Measurements from ENCODE around the gene EREG.
"Not testable (repeated sequence)": the region's sequence is repeated elsewhere in the genome, so short reads cannot be mapped to it uniquely, and the experiment has no call there.

The EREG gene
- total RNA-seq: 0 reads per million in 2 experiments

DNA sequence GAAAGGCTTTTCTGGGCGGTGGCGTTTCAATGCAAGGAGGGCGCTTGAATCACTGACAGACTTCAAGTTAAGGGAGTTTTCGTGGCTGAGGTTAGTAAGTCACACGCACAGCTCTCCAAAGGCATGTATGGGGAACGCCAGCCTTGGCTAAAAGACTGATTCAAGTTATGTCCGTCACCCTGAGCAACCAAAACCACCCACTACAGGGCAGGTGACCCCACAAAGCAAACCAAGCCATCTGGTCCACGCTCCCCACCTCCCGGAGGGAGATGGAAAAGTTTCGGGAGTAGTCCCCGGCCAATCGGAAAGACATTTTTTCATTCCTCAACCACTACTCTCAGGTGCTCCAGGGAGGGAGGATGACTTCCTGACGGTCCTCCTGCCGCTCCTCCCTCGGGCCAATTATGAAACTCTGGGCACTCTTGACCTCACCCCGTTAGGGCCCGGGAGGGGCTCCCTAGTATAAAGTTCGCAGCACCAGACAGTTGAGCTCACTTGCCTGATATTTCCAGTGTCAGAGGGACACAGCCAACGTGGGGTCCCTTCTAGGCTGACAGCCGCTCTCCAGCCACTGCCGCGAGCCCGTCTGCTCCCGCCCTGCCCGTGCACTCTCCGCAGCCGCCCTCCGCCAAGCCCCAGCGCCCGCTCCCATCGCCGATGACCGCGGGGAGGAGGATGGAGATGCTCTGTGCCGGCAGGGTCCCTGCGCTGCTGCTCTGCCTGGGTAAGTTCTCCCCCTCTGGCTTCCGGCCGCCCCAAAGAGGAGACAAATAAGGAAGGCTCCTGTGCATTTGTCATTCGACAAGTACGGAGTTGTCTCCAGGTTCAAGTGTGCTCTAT, at the start of gene EREG:
EREG (plus strand) TSS at position 494 of the 840 bp plus-strand sequence; CDS start at position 658, 164 bp downstream.
- DNase-seq (ENCODE audit: low read depth): no peak

- no peak for DNase-seq (ENCODE audit: low read depth)
Observed at GRCh38 chr4:74315376-74315775, 49.6 kb upstream of the EREG start.

- DNase-seq (ENCODE audit: low read depth): no peak
Observed at GRCh38 chr4:74316397-74316796, 48.5 kb upstream of the EREG start.

DNA sequence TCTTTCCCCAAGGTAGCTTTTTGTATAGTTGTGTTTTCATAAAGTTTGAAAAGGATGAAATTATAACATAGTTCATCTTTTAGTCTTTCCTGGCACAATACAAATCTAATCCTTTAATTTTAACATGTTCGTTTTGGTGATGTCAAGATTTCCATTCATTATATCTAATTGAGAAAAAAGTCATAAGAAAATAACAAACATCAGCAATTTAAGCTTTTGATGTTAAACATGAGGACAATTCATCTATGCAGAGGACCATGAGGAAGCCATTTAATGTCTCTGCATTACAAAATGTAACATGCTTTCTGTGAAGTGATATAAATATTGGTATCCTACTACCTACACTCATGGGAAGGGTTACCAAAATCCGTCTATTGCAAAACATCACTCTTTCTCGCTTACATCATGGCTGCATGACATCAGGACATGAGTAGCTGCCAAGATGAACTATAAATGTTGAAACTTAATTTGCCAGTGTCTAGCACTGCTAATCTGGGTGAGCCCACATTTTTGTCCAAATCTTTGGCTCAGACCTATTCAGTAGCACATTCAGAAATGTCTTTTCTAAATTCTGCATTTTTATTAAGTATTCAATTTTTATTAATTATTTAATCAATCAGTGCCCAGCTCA, 47.2 kb upstream of the EREG start:
- no peak for DNase-seq (ENCODE audit: low read depth)

DNA sequence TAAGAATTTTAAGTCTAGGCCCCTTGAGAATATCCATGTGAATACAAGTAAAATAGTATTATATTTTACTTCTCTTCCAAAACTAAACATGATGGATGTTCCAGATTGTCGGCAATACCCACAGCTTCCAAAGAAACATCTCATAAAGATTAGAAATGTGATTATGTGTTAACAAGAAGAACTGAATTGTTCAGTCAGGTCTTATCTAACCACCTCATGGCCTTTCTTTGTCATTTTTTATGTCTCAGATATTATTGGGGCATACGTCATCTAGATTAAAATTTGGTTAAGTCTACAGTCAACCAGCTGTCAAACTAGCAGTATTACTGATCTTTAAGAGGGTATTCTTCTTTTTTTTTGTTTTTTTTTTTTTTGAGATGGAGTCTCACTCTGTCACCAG, 46.7 kb upstream of the EREG start:
- no peak for DNase-seq (ENCODE audit: low read depth)

DNA sequence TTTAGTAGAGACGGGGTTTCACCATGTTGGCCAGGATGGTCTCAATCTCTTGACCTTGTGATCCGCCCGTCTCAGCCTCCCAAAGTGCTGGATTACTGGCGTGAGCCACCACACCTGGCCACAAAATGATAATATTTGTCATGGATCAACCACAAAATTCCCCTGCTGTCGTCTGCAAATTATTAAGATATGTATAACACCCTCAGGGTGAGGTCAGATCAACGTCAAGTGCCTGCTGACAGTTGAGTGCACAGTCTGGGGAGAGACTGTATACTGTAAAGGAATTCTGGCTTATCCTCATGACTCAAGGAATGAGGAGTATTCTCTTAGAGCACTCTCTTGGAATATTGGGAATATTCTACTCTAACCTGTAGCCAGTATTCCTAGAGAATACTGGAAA, 45.5 kb upstream of the EREG start:
- DNase-seq (ENCODE audit: low read depth): no peak

DNA sequence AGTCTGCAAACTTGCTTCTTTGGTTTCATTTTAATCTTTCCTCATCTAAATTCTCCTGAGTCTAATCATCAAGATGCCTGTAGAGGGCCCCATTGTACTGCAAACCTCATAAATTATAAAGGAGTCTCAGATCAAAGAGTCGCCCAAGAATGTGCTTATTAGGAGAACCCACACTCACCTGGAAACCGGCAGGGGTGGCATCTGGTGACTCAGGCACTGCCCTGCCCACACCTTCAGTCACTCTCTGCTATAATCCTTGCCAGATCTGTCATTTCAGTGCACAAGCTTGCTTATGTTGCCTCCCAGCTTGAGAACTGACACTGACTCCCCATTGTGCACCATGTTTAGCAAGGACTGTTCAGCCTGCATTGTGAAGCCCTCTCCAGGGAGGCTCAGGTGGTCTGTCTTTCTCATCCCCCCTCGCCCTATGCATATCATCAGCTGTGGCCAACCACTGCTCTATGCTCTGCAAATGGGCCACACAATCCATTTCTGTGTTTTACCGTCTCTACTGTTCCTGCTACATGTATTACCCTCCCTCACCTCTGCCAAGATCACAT, 44.3 kb upstream of the EREG start:
- no peak for DNase-seq (ENCODE audit: low read depth)

DNA sequence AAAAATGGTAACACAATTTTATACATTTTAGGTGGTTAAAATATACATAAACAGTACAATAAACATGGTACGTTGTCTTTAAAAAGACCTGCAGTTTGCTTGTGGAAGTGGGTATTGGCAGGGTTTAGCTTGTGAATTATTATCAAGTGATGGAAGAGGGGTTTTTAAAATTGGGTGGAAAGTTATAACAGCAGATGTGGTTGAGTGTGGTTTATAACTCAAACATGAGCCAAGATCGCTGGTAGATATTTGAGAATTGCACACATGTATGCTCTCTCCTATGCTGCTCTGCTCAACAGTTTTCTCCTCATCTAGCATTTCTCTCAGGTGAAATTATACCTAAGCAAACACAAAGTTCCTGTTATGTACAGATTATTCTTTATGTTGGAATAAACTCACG, 42.6 kb upstream of the EREG start:
- DNase-seq (ENCODE audit: low read depth): no peak

DNA sequence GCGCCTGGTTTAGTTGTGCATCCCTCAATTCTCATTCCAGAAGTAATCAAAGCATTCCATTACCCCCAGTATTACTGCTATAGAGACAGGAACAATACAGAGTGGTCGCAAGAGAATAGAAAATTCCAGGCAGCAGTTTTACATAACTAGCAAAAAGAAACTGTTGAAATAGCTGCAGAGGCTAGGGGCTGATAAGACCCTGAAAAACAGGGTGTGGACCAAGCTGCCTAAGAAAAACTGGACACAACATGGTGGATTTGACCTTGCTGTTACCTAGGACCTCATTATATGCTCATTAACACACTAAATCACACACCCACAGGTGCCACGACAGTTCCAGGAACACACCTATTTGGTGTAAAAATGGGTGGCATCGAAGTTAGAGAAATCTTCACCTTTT, 41.3 kb upstream of the EREG start:
- DNase-seq (ENCODE audit: low read depth): no peak

DNA sequence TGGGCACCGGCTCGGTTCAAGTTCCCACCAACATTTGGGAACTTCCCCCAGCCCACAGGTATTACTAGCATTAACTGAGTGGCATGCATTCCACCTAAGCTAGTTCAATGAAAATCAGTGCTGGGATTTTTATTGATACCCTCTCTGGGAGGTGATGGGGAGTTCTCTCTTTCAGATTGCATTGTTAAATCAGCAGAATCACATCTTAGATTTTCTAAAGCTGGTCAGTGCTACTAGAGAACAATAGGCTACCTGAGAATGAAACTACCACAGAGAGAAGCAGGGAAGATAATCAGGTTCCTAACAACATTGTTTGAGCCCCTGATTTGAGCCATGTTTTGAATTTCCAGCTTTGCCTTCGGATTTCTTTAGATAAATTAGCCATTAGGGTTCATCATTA, 40.7 kb upstream of the EREG start:
- no peak for DNase-seq (ENCODE audit: low read depth)

GRCh38 chr4:74325886-74326285, 39.1 kb upstream of the EREG start:
- DNase-seq (ENCODE audit: low read depth): no peak

DNA sequence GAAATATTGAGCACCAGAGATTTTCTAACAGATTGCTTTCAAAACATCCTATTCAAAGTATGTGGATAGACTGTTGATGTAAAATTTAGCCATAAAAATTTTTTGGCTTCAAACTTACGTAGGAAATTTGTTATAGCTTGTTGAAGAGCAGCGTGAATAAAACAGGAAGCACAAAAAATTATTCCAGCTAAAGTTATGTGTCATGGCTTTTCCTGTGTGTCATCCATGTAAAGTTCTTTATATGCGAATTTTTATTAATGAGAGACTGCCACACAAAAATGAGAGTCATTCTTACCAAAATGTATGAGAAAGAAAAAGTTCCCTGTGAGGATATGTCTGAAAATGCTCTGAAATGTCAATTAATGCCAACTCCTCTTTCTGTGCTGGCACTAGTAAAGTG, 37.2 kb upstream of the EREG start:
- no peak for DNase-seq (ENCODE audit: low read depth)

- no peak for DNase-seq (ENCODE audit: low read depth)
Observed at GRCh38 chr4:74328501-74328900, 36.4 kb upstream of the EREG start.

DNA sequence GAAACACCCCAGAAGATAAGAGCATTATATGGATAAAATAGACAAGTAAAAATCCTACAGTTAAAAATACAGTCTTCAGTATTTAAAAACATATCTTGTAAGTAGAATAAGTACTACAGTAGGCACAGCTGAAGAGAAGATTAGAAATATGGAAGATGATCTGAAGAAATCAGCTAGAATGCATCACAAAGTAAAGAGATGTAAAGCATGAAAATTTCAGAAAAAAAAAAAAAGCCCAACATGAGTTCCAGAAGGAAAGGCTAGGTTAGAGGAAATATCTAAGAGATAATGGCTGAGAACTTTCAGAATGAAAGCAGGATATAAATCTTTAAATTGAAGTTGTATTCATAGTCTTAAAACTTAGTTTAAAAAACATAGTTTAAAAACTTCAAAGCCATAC, 35.6 kb upstream of the EREG start:
- DNase-seq (ENCODE audit: low read depth): no peak

- no peak for DNase-seq (ENCODE audit: low read depth)
Observed at GRCh38 chr4:74330295-74330750, 34.6 kb upstream of the EREG start.

DNA sequence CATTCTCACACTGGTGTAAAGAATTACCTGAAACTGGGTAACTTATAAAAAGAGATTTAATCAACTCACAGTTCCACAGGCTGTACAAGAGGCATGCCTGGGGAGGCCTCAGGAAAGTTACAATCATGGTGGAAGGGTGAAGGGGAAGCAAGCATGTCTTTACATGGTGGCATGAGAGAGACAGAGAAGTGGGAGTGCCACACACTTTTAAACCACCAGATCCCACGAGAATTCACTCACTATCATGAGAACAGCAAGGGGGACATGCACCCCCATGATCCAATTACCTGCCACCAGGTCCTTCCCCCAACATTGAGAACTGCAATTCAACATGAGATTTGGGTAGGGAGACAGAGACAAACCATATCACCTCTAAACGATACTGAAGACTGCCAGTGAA, 33.7 kb upstream of the EREG start:
- DNase-seq (ENCODE audit: low read depth): no peak

- no peak for DNase-seq (ENCODE audit: low read depth)
Observed at GRCh38 chr4:74331944-74332343, 33.0 kb upstream of the EREG start.

- DNase-seq (ENCODE audit: low read depth): no peak
Observed at GRCh38 chr4:74334636-74335035, 30.3 kb upstream of the EREG start.

- no peak for DNase-seq (ENCODE audit: low read depth)
Observed at GRCh38 chr4:74335341-74336021, 29.5 kb upstream of the EREG start.

DNA sequence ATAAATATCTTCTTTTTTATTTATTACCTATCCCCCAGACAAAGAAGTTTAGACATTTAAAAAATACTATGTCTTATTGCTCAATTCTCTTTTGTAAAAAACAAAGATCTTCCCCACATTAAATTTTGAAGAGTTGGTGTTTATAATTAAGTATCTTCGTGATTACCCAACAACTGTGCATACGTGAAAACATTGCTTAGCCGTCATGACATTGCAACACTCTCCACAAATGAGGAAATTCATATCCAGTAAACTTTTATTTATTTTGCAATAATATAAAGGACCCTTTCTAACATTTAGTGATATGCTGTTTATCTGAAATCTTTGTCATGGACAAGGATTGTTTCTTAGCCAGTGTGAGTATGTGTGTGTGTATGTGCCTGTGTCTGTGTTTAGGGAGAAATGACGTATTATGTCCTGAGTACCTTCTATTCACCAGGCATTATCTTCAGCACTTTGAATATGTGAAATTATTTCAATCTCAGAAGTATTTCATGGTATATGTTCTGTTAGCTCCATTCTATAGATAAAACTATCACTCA, 26.1 kb upstream of the EREG start:
- DNase-seq (ENCODE audit: low read depth): no peak

GRCh38 chr4:74339501-74339900, 25.4 kb upstream of the EREG start:
- no peak for DNase-seq (ENCODE audit: low read depth)

DNA sequence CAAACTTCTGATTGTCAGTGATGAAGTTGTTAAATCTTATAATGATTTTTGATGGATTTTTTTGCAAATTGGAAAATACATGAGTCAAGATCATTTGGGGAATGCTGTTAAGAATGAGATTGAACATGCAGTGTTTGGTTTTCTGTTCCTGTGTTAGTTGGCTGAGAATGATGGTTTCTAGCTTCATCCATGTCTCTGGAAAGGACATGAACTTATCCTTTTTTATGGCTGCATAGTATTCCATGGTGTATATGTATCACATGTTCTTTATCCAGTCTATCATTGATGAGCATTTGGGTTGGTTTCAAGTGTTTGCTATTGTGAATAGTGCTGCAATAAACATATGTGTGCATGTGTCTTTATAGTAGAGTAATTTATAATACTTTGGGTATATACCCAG, 24.5 kb upstream of the EREG start:
- DNase-seq (ENCODE audit: low read depth): not testable (repeated sequence)
